ENCODE data around the gene PGAP6. TPM values are rescaled to one million over a fixed set of nuclear protein-coding genes. Genes with fewer than 3 reads are reported as not detected.

The PGAP6 gene
- total and polyA plus RNA-seq, 2 of the 8 experiments (the other 6 are each of a cell fraction or from before 2014, with no cell fraction given) = 86.8 to 364 TPM

GRCh38 chr16:427250-427649, 45.5 kb upstream of the PGAP6 start (continued):
- TF ChIP-seq CHD7 (IDR thresholded peaks at IDR 0.05; ENCODE audit: insufficient replicate concordance, low read length) = no peak
- TF ChIP-seq, protein P1, sequence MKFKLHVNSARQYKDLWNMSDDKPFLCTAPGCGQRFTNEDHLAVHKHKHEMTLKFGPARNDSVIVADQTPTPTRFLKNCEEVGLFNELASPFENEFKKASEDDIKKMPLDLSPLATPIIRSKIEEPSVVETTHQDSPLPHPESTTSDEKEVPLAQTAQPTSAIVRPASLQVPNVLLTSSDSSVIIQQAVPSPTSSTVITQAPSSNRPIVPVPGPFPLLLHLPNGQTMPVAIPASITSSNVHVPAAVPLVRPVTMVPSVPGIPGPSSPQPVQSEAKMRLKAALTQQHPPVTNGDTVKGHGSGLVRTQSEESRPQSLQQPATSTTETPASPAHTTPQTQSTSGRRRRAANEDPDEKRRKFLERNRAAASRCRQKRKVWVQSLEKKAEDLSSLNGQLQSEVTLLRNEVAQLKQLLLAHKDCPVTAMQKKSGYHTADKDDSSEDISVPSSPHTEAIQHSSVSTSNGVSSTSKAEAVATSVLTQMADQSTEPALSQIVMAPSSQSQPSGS (IDR thresholded peaks at IDR 0.05; ENCODE audit: low read length) = no peak
- no peak for TF ChIP-seq TAF7 (optimal IDR thresholded peaks at IDR 0.05; ENCODE audit: borderline replicate concordance, low read depth, low read length)
- TF ChIP-seq POLR2A (IDR thresholded peaks at IDR 0.05; ENCODE audit: control extremely low read depth in 1 of 2, low read depth in 2 of 2, low read length in 2 of 2) = no peak
- no peak for TF ChIP-seq SP4 (IDR thresholded peaks at IDR 0.05; ENCODE audit: low read length)
- TF ChIP-seq BRCA1 (IDR thresholded peaks at IDR 0.05; ENCODE audit: low read depth, low read length) = no peak

All from H1 (cell line).